Measurements from ENCODE around the gene RABGAP1L. TPM values are rescaled to one million over a fixed set of nuclear protein-coding genes. Genes with fewer than 3 reads are reported as not detected.

RABGAP1L gene
- total and polyA plus RNA-seq, 2 of the 8 experiments (the other 6 are each of a cell fraction or from before 2014, with no cell fraction given), result 33.3 to 156 TPM

DNA sequence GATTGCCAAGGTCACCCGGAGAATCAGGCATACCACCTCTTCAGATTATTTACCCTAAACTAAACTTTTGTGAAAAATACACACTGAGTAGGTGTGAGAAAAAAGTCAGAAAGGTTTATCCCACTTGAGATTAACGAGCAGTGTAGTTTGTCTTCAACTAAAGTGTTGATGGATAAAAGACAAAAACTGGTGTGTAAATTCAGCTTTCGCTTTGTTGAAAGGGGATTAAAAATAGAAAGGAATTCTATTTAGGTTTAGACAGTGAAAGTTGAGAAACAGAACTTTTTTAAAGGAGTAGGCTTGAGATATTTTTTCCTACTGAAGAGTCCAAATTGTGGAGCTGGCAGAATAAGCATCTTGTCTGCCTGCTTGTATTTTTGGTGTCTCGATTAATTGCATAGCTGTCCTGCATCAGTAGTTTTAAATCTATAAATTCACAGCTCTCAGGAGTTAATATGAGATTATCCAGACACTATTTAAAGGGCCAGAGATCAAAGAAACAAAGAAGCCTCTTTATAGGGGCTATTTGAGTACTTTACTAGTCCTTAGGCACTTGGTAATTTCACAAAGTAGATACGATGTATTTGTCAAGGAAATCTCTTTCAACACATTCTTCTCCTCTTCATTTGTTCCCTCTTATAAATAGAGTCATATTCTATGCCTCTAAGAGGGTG lies 46.7 kb upstream of the RABGAP1L start:
- no peak overlapping the region for H3K9ac ChIP-seq (replicated peaks in 1 of 4; ENCODE audit: extremely low read depth in 1 of 4, low read depth in 3 of 4, low read length in 3 of 4)
- H3K27me3 ChIP-seq (replicated peaks in 1 of 4; ENCODE audit: control insufficient read depth in 3 of 4, extremely low read depth in 1 of 4, insufficient read depth in 3 of 4, low read length in 3 of 4), result no peaks in the 10 kb centered on the region
- H2AFZ ChIP-seq (ENCODE audit: low read length), result no peak overlapping the region
- ChIA-PET POLR2A (ENCODE audit: partially characterized antibody) (interaction anchor here (1.7 kb wide), 1 partner anchor 244 kb away, joined by 5 read pairs; the partner anchor contains the start of gene ZBTB37), CTCF (ENCODE audit: partially characterized antibody) (interaction anchor here (0.5 to 2.8 kb wide), 5 partner anchors 9 to 357 kb away, joined by 3 to 11 read pairs (median 4); no protein-coding TSS in a partner anchor)
- H3K79me2 ChIP-seq (ENCODE audit: control insufficient read depth in 1 of 2, insufficient read depth in 2 of 2, low read length in 2 of 2), result no peaks in the 10 kb centered on the region
- H3K4me1 ChIP-seq (replicated peaks in 1 of 4; ENCODE audit: control insufficient read depth in 3 of 4, insufficient read depth in 4 of 4, low read length in 3 of 4), result no peaks in the 10 kb centered on the region
- H2BK5ac ChIP-seq (ENCODE audit: low read depth, low read length), result no peak overlapping the region
- H3K36me3 ChIP-seq (ENCODE audit: control insufficient read depth in 2 of 4, insufficient read depth in 4 of 4, low read length in 3 of 4), result no peaks in the 10 kb centered on the region
- H3K56ac ChIP-seq (replicated peaks; ENCODE audit: insufficient read length, low read depth, low read length), result no peak overlapping the region
- no peak overlapping the region for H2BK20ac ChIP-seq (ENCODE audit: low read length)
- no peaks in the 10 kb centered on the region for H3K79me1 ChIP-seq (ENCODE audit: low read depth, low read length)
- H2AK5ac ChIP-seq (ENCODE audit: low read depth, low read length), result no peak overlapping the region
- no peak overlapping the region for H4K8ac ChIP-seq (ENCODE audit: extremely low read depth, insufficient read depth, low read length)
- H2BK15ac ChIP-seq (ENCODE audit: low read length), result no peak overlapping the region
- no peak overlapping the region for H3K18ac ChIP-seq (ENCODE audit: extremely low read depth, low read length)
- H3K23ac ChIP-seq (ENCODE audit: insufficient read length), result no peak overlapping the region
- no peak overlapping the region for H3K4ac ChIP-seq (replicated peaks; ENCODE audit: insufficient read length, low read depth, low read length)
- no peaks in the 10 kb centered on the region for H3K23me2 ChIP-seq (ENCODE audit: low read depth, low read length)
- no peak overlapping the region for H4K5ac ChIP-seq (ENCODE audit: insufficient read length, low read depth, low read length)
- no peak overlapping the region for H3K14ac ChIP-seq (ENCODE audit: insufficient read length)
- H4K91ac ChIP-seq (replicated peaks; ENCODE audit: insufficient read length, low read length), result no peak overlapping the region
- no peak for TF ChIP-seq FOSL1 (IDR thresholded peaks at IDR 0.05; ENCODE audit: insufficient read depth, low read depth, low read length)
- no peak for TF ChIP-seq RFX5 (IDR thresholded peaks at IDR 0.05; ENCODE audit: borderline replicate concordance, low read depth, low read length)
- no peak for TF ChIP-seq KDM4A (IDR thresholded peaks at IDR 0.05; ENCODE audit: low read depth, low read length, severe bottlenecking)
- TF ChIP-seq SP2 (IDR thresholded peaks at IDR 0.05; ENCODE audit: low read length), result no peak
- TF ChIP-seq BCL11A (IDR thresholded peaks at IDR 0.05; ENCODE audit: low read depth in 2 of 2, low read length in 2 of 2), result no peak
- no peak for TF ChIP-seq TEAD4 (IDR thresholded peaks at IDR 0.05; ENCODE audit: low read depth, low read length)
- no peak for TF ChIP-seq SP1 (IDR thresholded peaks at IDR 0.05; ENCODE audit: low read depth, low read length)
- no peak for TF ChIP-seq NRF1 (IDR thresholded peaks at IDR 0.05; ENCODE audit: low read depth, low read length)
- TF ChIP-seq, protein P1, sequence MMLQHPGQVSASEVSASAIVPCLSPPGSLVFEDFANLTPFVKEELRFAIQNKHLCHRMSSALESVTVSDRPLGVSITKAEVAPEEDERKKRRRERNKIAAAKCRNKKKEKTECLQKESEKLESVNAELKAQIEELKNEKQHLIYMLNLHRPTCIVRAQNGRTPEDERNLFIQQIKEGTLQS (IDR thresholded peaks at IDR 0.05; ENCODE audit: insufficient read depth, low read depth, low read length), result no peak
- TF ChIP-seq CHD1 (IDR thresholded peaks at IDR 0.05; ENCODE audit: low read depth, low read length), result no peak
- no peak for TF ChIP-seq POLR2AphosphoS5 (IDR thresholded peaks at IDR 0.05; ENCODE audit: low read depth, low read length)
- no peak for TF ChIP-seq EZH2 (IDR thresholded peaks at IDR 0.05; ENCODE audit: low read depth, low read length, severe bottlenecking)
- no peak for TF ChIP-seq PHF8 (conservative IDR thresholded peaks at IDR 0.05; ENCODE audit: low read depth, low read length)
- no peak for TF ChIP-seq JUND (IDR thresholded peaks at IDR 0.05; ENCODE audit: low read length)
- no peak overlapping the region for H3K4me3 ChIP-seq (ENCODE audit: extremely low read depth in 1 of 4, insufficient read depth in 2 of 4, low read depth in 3 of 4, low read length in 4 of 4)
- no peak overlapping the region for H3K27ac ChIP-seq (ENCODE audit: low read depth, low read length)
- no peaks in the 10 kb centered on the region for H3K9me3 ChIP-seq (ENCODE audit: insufficient read depth in 2 of 2, low read depth in 1 of 2, low read length in 1 of 2)
- no peak overlapping the region for H2BK12ac ChIP-seq (ENCODE audit: low read depth, low read length)
- H4K20me1 ChIP-seq (replicated peaks in 1 of 2; ENCODE audit: control insufficient read depth in 1 of 2, insufficient read depth in 2 of 2, low read length in 2 of 2), result no peaks in the 10 kb centered on the region
- no peak overlapping the region for H3K4me2 ChIP-seq (ENCODE audit: insufficient read depth in 1 of 2, low read depth in 2 of 2, low read length in 2 of 2)
- FAIRE-seq, result no peak
- 88% methylated on average over 5 of the region's 5 CpGs; no CpG with 5 or more reads in 1 of the 2 experiments for WGBS, 2 experiments (ENCODE audit: extremely low coverage in 1 of 2, insufficient coverage in 1 of 2, insufficient read length in 1 of 2, insufficient replicate concordance in 2 of 2, low coverage in 1 of 2, low lambda C conversion rate in 2 of 2, missing lambda C conversion rate in 1 of 2)
- no peak overlapping the region for H2BK120ac ChIP-seq (replicated peaks; ENCODE audit: low read depth, low read length)
- DNase-seq (ENCODE audit: low read depth in 1 of 2, low spot score in 2 of 2), result no peak

All from H1 (cell line).